CD8-positive, alpha-beta memory T cell (primary cell): ENCODE data around the gene SUN2. TPM values are rescaled to one million over a fixed set of nuclear protein-coding genes. Genes with fewer than 3 reads are reported as not detected.

Source experiments
- CTCF ChIA-PET: fragments of 350-600 bp; sonication (Branson Sonifier 250); formaldehyde crosslinking; loops from one replicate; lab custom pipeline; 2021; ENCODE audit warnings: antibody characterized with exemption; lab: Charles Lee
- POLR2A ChIA-PET: fragments of 350-600 bp; sonication (Branson Sonifier 250); formaldehyde crosslinking; loops from one replicate; lab custom pipeline; 2021; ENCODE audit warnings: antibody characterized with exemption; lab: Charles Lee
- DNase-seq, 5 donors: peaks; one replicate each; pipeline versions ENCODE4 v3.0.0 to v3.0.0-alpha.2; 2020 to 2022; ENCODE audit warnings: mixed read lengths in 1 of 5
- H3K27ac ChIP-seq: one replicate; pipeline ENCODE4 v1.7.0; 2013; ENCODE audit warnings: low read depth, mild to moderate bottlenecking, low read length, moderate library complexity
- H3K27me3 ChIP-seq: 2 replicates; pipeline ENCODE4 v1.7.0; 2013; ENCODE audit warnings: low read length, mild to moderate bottlenecking; ENCODE audit not compliant: insufficient read depth, poor library complexity, severe bottlenecking
- H3K36me3 ChIP-seq: 2 replicates; pipeline ENCODE4 v1.7.0; 2013; ENCODE audit warnings: mild to moderate bottlenecking, low read length, moderate library complexity; ENCODE audit not compliant: insufficient read depth
- H3K4me1 ChIP-seq: 2 replicates; pipeline ENCODE4 v1.7.0; 2013; ENCODE audit warnings: mild to moderate bottlenecking, low read length, moderate library complexity; ENCODE audit not compliant: insufficient read depth
- H3K4me3 ChIP-seq: 2 replicates; pipeline ENCODE4 v1.7.0; 2013; ENCODE audit warnings: mild to moderate bottlenecking, low read length
- H3K9me3 ChIP-seq: 2 replicates; pipeline ENCODE4 v1.7.0; 2013; ENCODE audit warnings: mild to moderate bottlenecking, low read length
- H3K27ac Mint-ChIP-seq, 8 donors: one replicate each; pipeline ENCODE4 v1.8.0; 2020 to 2021; ENCODE audit warnings: mixed read lengths in 8 of 8, mild to moderate bottlenecking in 6 of 8, inconsistent platforms in 3 of 8, moderate library complexity in 3 of 8
- H3K27me3 Mint-ChIP-seq, 2 donors: one replicate each; pipeline ENCODE4 v1.8.0; 2020 to 2021; ENCODE audit warnings: mixed read lengths in 2 of 2, mild to moderate bottlenecking in 1 of 2, moderate library complexity in 1 of 2
- H3K36me3 Mint-ChIP-seq, 3 donors: one replicate each; pipeline ENCODE4 v1.8.0; 2020 to 2021; ENCODE audit warnings: mixed read lengths in 3 of 3, inconsistent platforms in 1 of 3, mild to moderate bottlenecking in 1 of 3
- H3K4me1 Mint-ChIP-seq, 3 donors: one replicate each; pipeline ENCODE4 v1.8.0; 2020 to 2021; ENCODE audit warnings: mixed read lengths in 3 of 3, inconsistent platforms in 1 of 3, mild to moderate bottlenecking in 1 of 3
- H3K4me3 Mint-ChIP-seq, 7 donors: one replicate each; pipeline ENCODE4 v1.8.0; 2020 to 2021; ENCODE audit warnings: mixed read lengths in 7 of 7, mild to moderate bottlenecking in 6 of 7, moderate library complexity in 4 of 7, inconsistent platforms in 2 of 7
- H3K9me3 Mint-ChIP-seq, 5 donors: one replicate each; pipeline ENCODE4 v1.8.0; 2020 to 2022; ENCODE audit warnings: mixed read lengths in 5 of 5, mild to moderate bottlenecking in 3 of 5, moderate library complexity in 2 of 5, inconsistent platforms in 1 of 5
- polyA plus RNA-seq: library from polyadenylated mRNA; unstranded; fragments of 300-500 nt; fragmentation: Illumina TruSeq; gene quantifications from one replicate; pipeline ENCODE4 v1.2.3, GENCODE V29; 2021
- total RNA-seq, 2 experiments: library from RNA; stranded (reverse); gene quantifications; one replicate each; pipeline ENCODE4 v1.2.3, GENCODE V29; 2021

The SUN2 gene
- total and polyA plus RNA-seq, 3 experiments from 2014 or later, result 168 to 753 (median 185) TPM

DNA sequence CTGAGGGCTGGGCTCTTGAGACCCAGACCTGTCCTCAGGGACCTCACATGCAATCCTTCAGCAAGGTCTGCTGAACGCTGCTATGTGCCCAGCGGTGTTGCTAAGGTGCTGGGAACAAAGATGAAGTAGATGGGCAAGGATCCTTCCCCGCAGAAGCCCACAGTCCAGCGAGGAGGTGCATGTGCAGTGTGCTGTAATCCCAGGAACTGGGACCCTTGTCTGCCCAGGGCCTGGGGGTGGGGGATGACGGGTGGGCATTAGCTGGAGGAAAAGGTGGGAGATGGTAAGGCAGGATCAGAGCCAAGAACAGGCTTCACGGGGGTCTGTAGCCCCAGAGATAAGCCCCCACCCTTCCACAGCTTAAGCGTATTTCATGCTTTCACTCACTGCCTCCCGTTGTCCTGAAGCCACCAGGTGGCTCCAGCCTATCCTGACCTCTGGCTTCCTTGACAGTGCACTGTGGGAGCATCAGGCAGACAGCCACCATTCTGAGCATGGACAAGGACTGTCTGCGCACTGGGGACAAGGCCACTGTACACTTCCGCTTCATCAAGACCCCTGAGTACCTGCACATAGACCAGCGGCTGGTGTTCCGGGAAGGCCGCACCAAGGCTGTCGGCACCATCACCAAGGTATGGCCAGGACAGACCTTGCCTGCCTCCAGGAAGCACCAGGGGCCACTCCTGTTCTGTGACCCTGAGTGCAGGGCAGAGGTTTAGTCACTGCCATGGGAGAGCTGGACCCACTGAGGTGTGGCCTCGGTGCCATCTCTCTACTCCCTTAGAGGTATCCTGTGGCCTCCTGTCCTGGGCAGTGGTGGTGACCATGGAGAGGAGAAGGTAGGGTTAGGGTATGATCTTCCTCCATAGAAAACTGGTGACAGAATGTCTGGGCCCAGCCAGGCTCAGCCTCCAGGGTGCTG is 28.0 kb downstream of the SUN2 start:
- H3K4me1 ChIP-seq, result peaks cover 4% of the 10 kb centered on the region
- H3K9me3 ChIP-seq, result no peaks in the 10 kb centered on the region
- no peaks in the 10 kb centered on the region for H3K27me3 ChIP-seq
- POLR2A ChIA-PET, result interaction anchor here (1.6 kb wide), 1 partner anchor 24 kb away, joined by 6 read pairs; no protein-coding TSS in a partner anchor
- H3K4me1 Mint-ChIP-seq, result peaks cover 9 to 38% (median 10%) of the 10 kb centered on the region in 3 donors
- no peaks in the 10 kb centered on the region for H3K9me3 Mint-ChIP-seq
- CTCF ChIA-PET, result interaction anchor here (1.6 kb wide), 1 partner anchor 39 kb away, joined by 5 read pairs; no protein-coding TSS in a partner anchor
- no peak overlapping the region for H3K4me3 ChIP-seq
- no peak for DNase-seq
- H3K27ac ChIP-seq, result no peak overlapping the region
- H3K27me3 Mint-ChIP-seq, result peaks cover 0 to 8% of the 10 kb centered on the region in 2 donors
- H3K27ac Mint-ChIP-seq, result peak overlapping the region in 5 of 8 donors; percentile 43 to 88 (median 63)
- peaks cover 81% of the 10 kb centered on the region for H3K36me3 ChIP-seq
- no peak overlapping the region for H3K4me3 Mint-ChIP-seq
- H3K36me3 Mint-ChIP-seq, result peaks cover 0 to 95% (median 14%) of the 10 kb centered on the region in 3 donors

DNA sequence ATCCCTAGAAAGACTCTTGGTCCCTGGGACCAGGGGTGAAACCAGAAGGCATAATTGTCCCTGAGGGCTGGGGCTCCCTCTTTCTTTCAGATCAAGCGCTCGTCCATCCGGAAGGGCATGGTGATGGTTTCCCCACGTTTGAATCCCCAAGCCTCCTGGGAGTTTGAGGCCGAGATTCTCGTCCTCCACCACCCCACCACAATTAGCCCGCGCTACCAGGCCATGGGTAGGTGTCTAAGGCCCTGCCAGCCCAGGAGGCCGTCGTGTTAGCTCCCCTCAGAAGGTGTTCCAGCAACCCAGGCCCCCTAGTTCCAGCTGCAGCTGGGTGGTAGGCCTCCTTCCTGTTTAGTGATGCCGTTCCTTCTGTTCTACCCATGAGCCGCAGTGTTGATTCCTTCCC is 28.7 kb downstream of the SUN2 start:
- Histone ChIP-seq H3K9me3 (no peaks in the 10 kb centered on the region), H3K4me1 (peaks cover 4% of the 10 kb centered on the region), H3K4me3 (no peak overlapping the region), H3K27me3 (no peaks in the 10 kb centered on the region), H3K36me3 (peaks cover 85% of the 10 kb centered on the region), H3K27ac (no peak overlapping the region)
- Mint-ChIP-seq H3K36me3 (peaks cover 0 to 97% (median 15%) of the 10 kb centered on the region in 3 donors), H3K4me3 (no peak overlapping the region), H3K27me3 (peaks cover 0 to 8% of the 10 kb centered on the region in 2 donors), H3K27ac (peak overlapping the region in 4 of 8 donors; percentile 33 to 88 (median 72)), H3K4me1 (peaks cover 9 to 33% (median 10%) of the 10 kb centered on the region in 3 donors), H3K9me3 (no peaks in the 10 kb centered on the region)
- CTCF ChIA-PET, result no interaction called here
- POLR2A ChIA-PET, result interaction anchor here (0.6 to 1.0 kb wide), 2 partner anchors 16 to 24 kb away, joined by 3 to 4 read pairs; no protein-coding TSS in a partner anchor
- no peak for DNase-seq

DNA sequence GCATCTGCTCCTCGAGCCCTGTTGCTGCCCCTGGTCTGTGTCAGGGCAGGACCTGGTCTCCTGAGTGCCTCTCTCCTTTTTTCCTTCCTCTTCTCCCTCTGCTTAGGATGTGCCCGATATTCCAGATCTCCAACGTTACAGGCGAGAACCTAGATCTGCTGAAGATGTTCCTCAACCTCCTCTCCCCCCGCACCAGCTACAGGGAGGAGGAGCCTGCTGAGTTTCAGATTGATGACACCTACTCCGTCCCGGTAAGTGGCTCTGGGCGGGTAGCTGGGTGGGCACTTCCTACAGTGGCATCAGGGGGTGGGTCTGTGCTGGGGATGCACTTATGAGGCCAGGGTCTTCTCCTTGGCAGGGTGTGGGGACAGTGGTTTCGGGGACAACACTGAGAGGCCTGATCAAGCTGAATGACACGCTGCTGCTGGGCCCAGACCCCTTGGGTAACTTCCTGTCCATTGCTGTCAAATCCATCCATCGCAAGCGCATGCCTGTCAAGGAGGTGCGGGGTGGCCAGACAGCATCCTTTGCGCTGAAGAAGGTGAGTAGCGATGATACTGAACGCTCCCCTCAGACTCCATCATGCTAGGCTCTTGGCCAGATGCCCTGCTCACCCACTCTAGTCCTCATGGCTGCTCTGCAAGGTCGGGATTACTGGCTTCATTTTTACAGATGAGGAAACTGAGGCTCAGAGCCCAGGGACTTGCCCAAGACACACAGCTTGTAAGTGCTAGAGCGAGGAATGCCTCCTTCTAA is 29.7 kb downstream of the SUN2 start:
- Histone ChIP-seq H3K4me3 (no peak overlapping the region), H3K27me3 (no peaks in the 10 kb centered on the region), H3K4me1 (peaks cover 4% of the 10 kb centered on the region), H3K27ac (no peak overlapping the region), H3K9me3 (no peaks in the 10 kb centered on the region), H3K36me3 (peaks cover 90% of the 10 kb centered on the region)
- H3K27ac Mint-ChIP-seq, result peak overlapping the region in 3 of 8 donors; percentile 33 to 73 (median 58)
- peaks cover 0 to 8% of the 10 kb centered on the region in 2 donors for H3K27me3 Mint-ChIP-seq
- POLR2A ChIA-PET, result interaction anchor here (0.6 to 4.1 kb wide), 5 partner anchors 9 to 25 kb away, joined by 3 to 19 read pairs (median 3); partner anchors contain the start of gene GTPBP1
- peaks cover 0 to 98% (median 21%) of the 10 kb centered on the region in 3 donors for H3K36me3 Mint-ChIP-seq
- CTCF ChIA-PET, result interaction anchor here (1.2 to 1.8 kb wide), 4 partner anchors 10 to 30 kb away, joined by 3 to 8 read pairs (median 6); no protein-coding TSS in a partner anchor
- H3K4me1 Mint-ChIP-seq, result peaks cover 12 to 26% (median 13%) of the 10 kb centered on the region in 3 donors
- no peaks in the 10 kb centered on the region for H3K9me3 Mint-ChIP-seq
- no peak overlapping the region for H3K4me3 Mint-ChIP-seq
- no peak for DNase-seq

DNA sequence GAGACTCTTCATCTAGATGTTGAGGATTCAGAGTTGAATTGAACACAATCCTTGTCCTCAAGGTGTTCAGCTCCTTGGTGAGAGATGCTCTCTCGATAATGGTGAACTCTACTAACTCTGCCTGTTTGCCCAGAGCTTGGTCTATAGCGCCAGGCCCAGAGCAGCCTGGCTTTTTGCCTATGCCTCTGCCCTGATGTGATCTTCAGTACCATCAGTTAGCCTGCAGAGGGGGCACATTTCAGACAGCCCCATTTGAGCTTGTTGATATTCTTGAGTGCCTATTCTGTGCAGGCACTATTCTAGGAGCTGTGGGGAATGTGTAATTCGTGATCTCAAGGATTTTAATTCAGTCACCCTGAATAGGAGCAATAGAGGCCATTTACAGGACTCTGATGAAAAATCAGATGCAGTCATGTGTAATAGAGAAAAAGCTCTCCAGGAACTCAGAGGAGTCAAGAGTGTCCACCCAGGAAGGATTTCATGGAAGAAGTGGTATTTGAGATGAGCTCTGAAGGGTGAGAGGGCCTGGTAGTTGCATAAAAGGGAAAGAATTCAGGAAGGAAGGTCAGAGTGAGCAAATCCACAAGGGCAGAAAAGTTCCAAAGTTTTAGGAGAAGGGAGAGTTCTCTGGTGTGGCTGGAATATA is 30.7 kb downstream of the SUN2 start:
- H3K27me3 ChIP-seq, result no peaks in the 10 kb centered on the region
- H3K9me3 Mint-ChIP-seq, result no peaks in the 10 kb centered on the region
- peak in 1 of 5 donors; percentile 42 for DNase-seq
- H3K9me3 ChIP-seq, result no peaks in the 10 kb centered on the region
- H3K27me3 Mint-ChIP-seq, result peaks cover 0 to 1% of the 10 kb centered on the region in 2 donors
- H3K36me3 Mint-ChIP-seq, result peaks cover 0 to 94% (median 18%) of the 10 kb centered on the region in 3 donors
- peak overlapping the region in 2 of 7 donors; percentile 0 to 27 for H3K4me3 Mint-ChIP-seq
- no peak overlapping the region for H3K4me3 ChIP-seq
- peak overlapping the region in 7 of 8 donors; percentile 5 to 95 (median 84) for H3K27ac Mint-ChIP-seq
- H3K36me3 ChIP-seq, result peaks cover 87% of the 10 kb centered on the region
- ChIA-PET POLR2A (interaction anchor here (0.7 to 4.1 kb wide), 4 partner anchors 8 to 118 kb away, joined by 3 to 19 read pairs (median 5); partner anchors contain the start of gene GTPBP1), CTCF (interaction anchor here (0.8 to 4.2 kb wide), 16 partner anchors 8 to 118 kb away, joined by 3 to 31 read pairs (median 4); partner anchors contain the start of gene GTPBP1)
- peaks cover 9 to 18% (median 13%) of the 10 kb centered on the region in 3 donors for H3K4me1 Mint-ChIP-seq
- H3K4me1 ChIP-seq, result peaks cover 4% of the 10 kb centered on the region
- H3K27ac ChIP-seq, result no peak overlapping the region

DNA sequence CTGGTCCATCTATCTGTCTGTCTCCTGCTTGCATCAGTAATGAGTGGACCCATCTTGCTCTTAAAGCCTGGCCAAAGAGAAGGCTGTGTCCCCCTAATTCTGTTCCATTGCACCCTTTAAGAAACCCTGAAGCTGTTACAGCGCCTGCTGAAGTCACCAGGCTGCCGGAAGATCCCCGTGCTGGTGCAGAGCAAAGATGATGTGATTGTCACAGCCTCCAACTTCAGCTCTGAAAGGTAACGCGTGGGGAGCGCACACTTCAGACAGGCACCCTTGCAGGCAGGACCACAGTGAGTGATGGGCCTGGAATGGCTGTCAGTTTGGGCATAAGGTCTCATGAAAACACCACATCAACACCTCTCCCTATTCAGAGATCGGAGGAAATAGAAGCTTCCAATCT is 31.6 kb downstream of the SUN2 start:
- peaks cover 4% of the 10 kb centered on the region for H3K4me1 ChIP-seq
- H3K27me3 ChIP-seq, result no peaks in the 10 kb centered on the region
- H3K27me3 Mint-ChIP-seq, result no peaks in the 10 kb centered on the region
- H3K36me3 ChIP-seq, result peaks cover 78% of the 10 kb centered on the region
- no peak for DNase-seq
- POLR2A ChIA-PET, result interaction anchor here (1.0 to 4.1 kb wide), 3 partner anchors 8 to 17 kb away, joined by 3 to 19 read pairs (median 7); partner anchors contain the start of gene GTPBP1
- no peaks in the 10 kb centered on the region for H3K9me3 Mint-ChIP-seq
- CTCF ChIA-PET, result interaction anchor here (0.8 to 4.2 kb wide), 14 partner anchors 9 to 119 kb away, joined by 3 to 31 read pairs (median 4); partner anchors contain the start of gene GTPBP1
- H3K4me1 Mint-ChIP-seq, result peaks cover 8 to 15% (median 13%) of the 10 kb centered on the region in 3 donors
- no peaks in the 10 kb centered on the region for H3K9me3 ChIP-seq
- no peak overlapping the region for H3K27ac ChIP-seq
- H3K4me3 Mint-ChIP-seq, result no peak overlapping the region
- H3K36me3 Mint-ChIP-seq, result peaks cover 0 to 91% (median 18%) of the 10 kb centered on the region in 3 donors
- H3K27ac Mint-ChIP-seq, result peak overlapping the region in 4 of 8 donors; percentile 5 to 67 (median 22)
- H3K4me3 ChIP-seq, result no peak overlapping the region

DNA sequence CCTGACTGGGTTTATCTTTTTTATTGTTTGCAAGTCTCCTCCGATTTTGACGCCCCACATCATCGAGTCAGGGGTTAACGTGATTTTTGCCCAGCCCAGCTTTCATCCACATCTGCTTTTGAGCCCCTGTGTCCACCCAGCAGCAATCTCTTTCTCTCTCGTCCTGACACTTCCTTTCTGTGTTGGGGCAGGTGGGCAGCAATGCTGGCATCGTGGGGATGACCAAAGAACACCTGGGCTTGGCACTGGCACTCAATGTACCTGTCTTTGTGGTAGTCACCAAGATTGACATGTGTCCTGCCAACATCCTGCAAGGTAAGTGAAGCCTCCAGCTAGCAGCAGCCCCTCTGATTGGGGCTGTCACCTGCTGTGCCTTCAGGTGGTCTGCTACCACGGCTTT is 34.2 kb downstream of the SUN2 start:
- H3K9me3 ChIP-seq, result no peaks in the 10 kb centered on the region
- H3K27me3 Mint-ChIP-seq, result no peaks in the 10 kb centered on the region
- ChIA-PET POLR2A (interaction anchor here (0.7 to 1.1 kb wide), 2 partner anchors 10 to 30 kb away, joined by 3 read pairs; no protein-coding TSS in a partner anchor), CTCF (interaction anchor here (1.0 to 4.2 kb wide), 2 partner anchors 12 to 44 kb away, joined by 3 to 31 read pairs; no protein-coding TSS in a partner anchor)
- peak overlapping the region in 1 of 8 donors; percentile 43 for H3K27ac Mint-ChIP-seq
- no peak for DNase-seq
- H3K36me3 ChIP-seq, result peaks cover 66% of the 10 kb centered on the region
- peaks cover 8 to 17% (median 16%) of the 10 kb centered on the region in 3 donors for H3K4me1 Mint-ChIP-seq
- H3K27me3 ChIP-seq, result no peaks in the 10 kb centered on the region
- no peaks in the 10 kb centered on the region for H3K9me3 Mint-ChIP-seq
- H3K4me3 ChIP-seq, result no peak overlapping the region
- peaks cover 0 to 88% (median 22%) of the 10 kb centered on the region in 3 donors for H3K36me3 Mint-ChIP-seq
- H3K4me3 Mint-ChIP-seq, result no peak overlapping the region
- peaks cover 4% of the 10 kb centered on the region for H3K4me1 ChIP-seq
- H3K27ac ChIP-seq, result no peak overlapping the region

DNA sequence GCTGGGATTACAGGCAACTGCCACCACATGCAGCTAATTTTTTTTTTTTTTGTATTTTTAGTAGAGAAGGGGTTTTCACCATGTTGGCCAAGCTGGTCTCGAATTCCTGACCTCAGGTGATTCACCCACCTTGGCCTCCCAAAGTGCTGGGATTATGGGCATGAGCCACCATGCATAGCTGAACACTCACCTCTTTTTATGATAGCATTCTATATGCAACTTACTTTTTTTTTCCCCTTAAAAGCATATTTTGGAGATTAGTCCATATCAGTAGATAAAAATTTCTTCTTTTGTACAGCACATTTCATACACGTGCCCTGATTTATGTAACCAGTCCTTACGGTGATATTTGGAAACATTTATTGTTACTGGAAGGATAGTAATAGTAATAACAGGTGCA is 35.4 kb downstream of the SUN2 start:
- Histone ChIP-seq H3K27me3 (no peaks in the 10 kb centered on the region), H3K27ac (no peak overlapping the region), H3K4me1 (peaks cover 3% of the 10 kb centered on the region), H3K4me3 (no peak overlapping the region), H3K9me3 (no peaks in the 10 kb centered on the region), H3K36me3 (peaks cover 66% of the 10 kb centered on the region)
- no peaks in the 10 kb centered on the region for H3K27me3 Mint-ChIP-seq
- ChIA-PET CTCF (interaction anchor here (1.1 kb wide), 1 partner anchor 123 kb away, joined by 3 read pairs; no protein-coding TSS in a partner anchor), POLR2A (no interaction called here)
- no peak overlapping the region for H3K4me3 Mint-ChIP-seq
- peaks cover 0 to 88% (median 22%) of the 10 kb centered on the region in 3 donors for H3K36me3 Mint-ChIP-seq
- peaks cover 11 to 20% (median 15%) of the 10 kb centered on the region in 3 donors for H3K4me1 Mint-ChIP-seq
- H3K9me3 Mint-ChIP-seq, result no peaks in the 10 kb centered on the region
- DNase-seq, result no peak
- no peak overlapping the region for H3K27ac Mint-ChIP-seq
